Osteoblast (primary cell): ENCODE data around the gene VAMP2. TPM values are rescaled to one million over a fixed set of nuclear protein-coding genes. Genes with fewer than 3 reads are reported as not detected.
A peak's percentile ranks its signal among the peaks of the same experiment; 100 is the strongest.

Experiments
- DNase-seq: peaks from one replicate; pipeline ENCODE4 v3.0.0; 2011; ENCODE audit warnings: low spot score, mixed read lengths; ENCODE audit not compliant: insufficient read length; ENCODE audit errors: missing footprints
- H2AFZ ChIP-seq: 2 replicates; pipeline ENCODE4 v1.6.0; 2011; ENCODE audit warnings: mild to moderate bottlenecking, low read length
- H3K27ac ChIP-seq: 2 replicates; pipeline ENCODE4 v1.5.1; 2011; ENCODE audit warnings: mild to moderate bottlenecking, low read depth, low read length, moderate library complexity
- H3K27me3 ChIP-seq: 2 replicates; pipeline ENCODE4 v1.6.0; 2012; ENCODE audit warnings: mild to moderate bottlenecking, control low read depth, inconsistent platforms, low read length, moderate library complexity; ENCODE audit not compliant: insufficient read depth
- H3K36me3 ChIP-seq: 2 replicates; pipeline ENCODE4 v1.5.1; 2011; ENCODE audit warnings: mild to moderate bottlenecking, low read length, control low read depth, moderate library complexity; ENCODE audit not compliant: insufficient read depth
- H3K4me1 ChIP-seq: 2 replicates; pipeline ENCODE4 v1.5.1; 2011; ENCODE audit warnings: mild to moderate bottlenecking, low read length, control low read depth, moderate library complexity; ENCODE audit not compliant: insufficient read depth
- H3K4me2 ChIP-seq: 2 replicates; pipeline ENCODE4 v1.6.0; 2011; ENCODE audit warnings: mild to moderate bottlenecking, low read length; ENCODE audit not compliant: insufficient read depth
- H3K4me3 ChIP-seq: fragments of 200-600 bp; sonication (generic); 3 replicates; pipeline ENCODE4 v1.5.1; 2012; ENCODE audit warnings: mild to moderate bottlenecking, low read length, inconsistent platforms; ENCODE audit not compliant: insufficient read depth
- H3K79me2 ChIP-seq: 2 replicates; pipeline ENCODE4 v1.6.0; 2012; ENCODE audit warnings: mild to moderate bottlenecking, low read length, control low read depth, inconsistent platforms; ENCODE audit not compliant: insufficient read depth
- H3K9me3 ChIP-seq: 2 replicates; pipeline ENCODE4 v1.5.1; 2011; ENCODE audit warnings: low read depth, low read length, control low read depth
- H4K20me1 ChIP-seq: 2 replicates; pipeline ENCODE4 v1.6.0; 2012; ENCODE audit warnings: mild to moderate bottlenecking, low read length, control low read depth; ENCODE audit not compliant: insufficient read depth
- CTCF ChIP-seq: IDR thresholded peaks from 2 replicates; pipeline ENCODE4 v1.5.1; 2011; ENCODE audit warnings: mild to moderate bottlenecking, low read depth, low read length, moderate library complexity; ENCODE audit errors: extremely low read depth
- total RNA-seq: library from RNA; depleted of rRNA; stranded (reverse); fragments of >200 nt; gene quantifications from 2 replicates; pipeline ENCODE4 v1.2.3, GENCODE V29; 2012

Gene VAMP2
- total RNA-seq, 1 donor, result 5.4 TPM

DNA sequence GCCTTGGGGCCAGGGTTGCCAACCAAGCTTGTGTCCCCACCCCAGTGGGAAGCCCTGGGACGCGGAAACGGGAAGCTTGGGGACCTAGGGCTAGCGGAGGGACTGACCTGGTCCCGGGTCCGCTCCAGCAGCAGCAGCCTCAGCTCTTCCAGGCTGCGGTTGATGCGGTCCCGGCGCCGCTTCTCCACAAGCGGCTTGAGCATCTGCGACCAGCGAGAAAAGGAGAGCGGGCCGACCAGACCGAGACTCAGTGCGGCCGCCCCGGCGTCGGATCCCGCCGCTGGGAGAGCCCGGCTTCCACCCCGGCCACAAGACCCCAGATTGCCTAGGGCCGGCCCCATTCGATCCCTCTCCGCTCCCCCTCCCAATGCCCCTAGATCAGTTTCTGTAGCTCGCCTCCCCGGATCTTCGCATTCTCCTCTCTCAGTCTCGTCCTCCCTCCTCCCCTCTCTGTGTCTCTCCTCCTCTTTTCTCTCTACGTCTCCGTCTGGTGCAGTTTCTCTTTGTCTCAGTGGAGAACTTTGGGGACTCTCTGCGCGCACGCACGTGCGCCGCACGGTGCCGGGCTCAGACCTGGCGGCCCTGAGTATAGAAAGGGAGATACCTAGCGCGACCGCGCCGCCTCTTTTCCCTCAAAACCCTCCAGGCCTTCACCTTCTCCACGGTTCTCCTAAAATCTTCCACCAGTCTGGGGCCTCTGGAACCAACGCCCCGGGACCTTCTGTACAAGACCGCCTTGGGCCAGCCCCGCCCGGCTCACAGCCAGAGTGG lies 39.6 kb downstream of the VAMP2 start:
- Histone ChIP-seq H3K4me3 (peak overlapping the region; percentile 72), H3K36me3 (no peaks in the 10 kb centered on the region), H2AFZ (peak overlapping the region; percentile 84), H3K27me3 (peaks cover 17% of the 10 kb centered on the region), H3K4me2 (peak overlapping the region; percentile 96), H3K79me2 (no peaks in the 10 kb centered on the region), H3K4me1 (peaks cover 46% of the 10 kb centered on the region), H4K20me1 (peaks cover 7% of the 10 kb centered on the region), H3K9me3 (no peaks in the 10 kb centered on the region), H3K27ac (no peak overlapping the region)
- TF ChIP-seq CTCF, result no peak
- peak; percentile 87 for DNase-seq

GRCh38 chr17:8122422-8122923 lies 40.3 kb downstream of the VAMP2 start:
- H3K27me3 ChIP-seq, result peaks cover 22% of the 10 kb centered on the region
- no peak for TF ChIP-seq CTCF
- no peaks in the 10 kb centered on the region for H3K79me2 ChIP-seq
- DNase-seq, result peak; percentile 93
- peaks cover 7% of the 10 kb centered on the region for H4K20me1 ChIP-seq
- no peaks in the 10 kb centered on the region for H3K9me3 ChIP-seq
- peak overlapping the region; percentile 96 for H3K4me2 ChIP-seq
- peaks cover 51% of the 10 kb centered on the region for H3K4me1 ChIP-seq
- no peaks in the 10 kb centered on the region for H3K36me3 ChIP-seq
- H3K4me3 ChIP-seq, result peak overlapping the region; percentile 72
- H2AFZ ChIP-seq, result peak overlapping the region; percentile 84
- no peak overlapping the region for H3K27ac ChIP-seq

GRCh38 chr17:8121681-8122421 lies 40.9 kb downstream of the VAMP2 start:
- peak overlapping the region; percentile 96 for H3K4me2 ChIP-seq
- peaks cover 28% of the 10 kb centered on the region for H3K27me3 ChIP-seq
- H3K79me2 ChIP-seq, result no peaks in the 10 kb centered on the region
- peak; percentile 38 for TF ChIP-seq CTCF
- H3K9me3 ChIP-seq, result no peaks in the 10 kb centered on the region
- peak overlapping the region; percentile 33 for H2AFZ ChIP-seq
- peak overlapping the region; percentile 72 for H3K4me3 ChIP-seq
- no peaks in the 10 kb centered on the region for H3K36me3 ChIP-seq
- DNase-seq, result peak; percentile 87
- H3K27ac ChIP-seq, result no peak overlapping the region
- peaks cover 46% of the 10 kb centered on the region for H3K4me1 ChIP-seq
- peaks cover 7% of the 10 kb centered on the region for H4K20me1 ChIP-seq

DNA sequence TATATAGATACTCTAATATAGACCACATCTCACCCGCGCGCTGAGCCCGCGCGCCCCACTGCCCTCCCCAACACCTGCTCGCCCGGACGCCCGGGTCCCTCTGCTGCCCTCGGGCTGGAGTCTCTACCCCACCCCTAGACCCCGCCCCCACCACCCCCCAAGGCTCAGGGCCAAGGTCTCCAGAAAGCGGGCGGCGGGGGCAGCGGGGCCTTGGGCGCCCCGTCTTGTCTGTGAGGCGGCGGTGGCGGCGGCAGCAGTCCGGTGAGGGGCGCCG lies 41.4 kb downstream of the VAMP2 start:
- Histone ChIP-seq H3K4me2 (peak overlapping the region; percentile 96), H3K4me3 (peak overlapping the region; percentile 72), H2AFZ (no peak overlapping the region), H3K9me3 (no peaks in the 10 kb centered on the region), H3K79me2 (no peaks in the 10 kb centered on the region), H3K4me1 (peaks cover 44% of the 10 kb centered on the region), H3K27me3 (peaks cover 33% of the 10 kb centered on the region), H3K36me3 (no peaks in the 10 kb centered on the region), H3K27ac (no peak overlapping the region), H4K20me1 (peaks cover 7% of the 10 kb centered on the region)
- TF ChIP-seq CTCF, result no peak
- no peak for DNase-seq
